Fibroblast of lung (primary cell): ENCODE measurements around the gene CLIC4.

Experiments
- CTCF ChIP-seq, 2 donors: IDR thresholded peaks in 1 of 2; conservative IDR thresholded peaks in 1 of 2; 1 replicate in 1 of 2; 2 replicates in 1 of 2; pipeline ENCODE4 v1.5.1; 2011 to 2012; ENCODE audit warnings: low read length in 2 of 2, control low read depth in 1 of 2, inconsistent platforms in 1 of 2, low read depth in 1 of 2, mild to moderate bottlenecking in 1 of 2
- EZH2 ChIP-seq: IDR thresholded peaks from 2 replicates; pipeline ENCODE4 v1.5.1; 2012; ENCODE audit warnings: low read length, control low read depth, mild to moderate bottlenecking; ENCODE audit errors: missing control alignments

DNA sequence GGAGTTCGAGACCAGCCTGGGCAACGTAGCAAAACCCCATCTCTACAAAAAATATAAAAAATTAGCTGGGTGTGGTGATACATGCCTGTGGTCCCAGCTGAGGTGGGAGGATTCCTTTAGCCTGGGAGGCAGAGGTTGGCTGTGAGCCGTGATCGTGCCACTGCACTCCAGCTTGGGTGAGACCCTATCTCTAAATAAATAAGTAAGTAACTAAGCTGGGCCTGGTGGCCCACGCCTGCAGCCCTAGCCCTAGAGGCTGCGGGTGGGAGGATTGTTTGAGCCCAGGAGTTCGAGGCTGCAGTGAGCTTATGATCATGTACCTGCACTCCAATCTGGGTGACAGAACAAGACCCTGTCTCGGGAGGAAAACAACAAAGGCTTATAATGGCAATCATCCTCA, 4.6 kb downstream of the CLIC4 start:
- TF ChIP-seq CTCF (conservative IDR thresholded peaks at IDR 0.05 in 1 of 2, IDR thresholded peaks at IDR 0.05 in 1 of 2; ENCODE audit: low read depth in 1 of 2, low read length in 2 of 2) (no peak), EZH2 (no peak)
